GM18511 (cell line): ENCODE measurements around the gene SIRT5.

Experiments
- ATAC-seq: cut with Tn5 transposase; IDR thresholded peaks from one replicate; pipeline ENCODE4 v1.9.1; 2021; ENCODE audit warnings: mild to moderate bottlenecking, moderate library complexity; ENCODE audit not compliant: unreplicated experiment

The SIRT5 gene

GRCh38 chr6:13550656-13551055 is 23.7 kb upstream of the SIRT5 start:
- no peak for ATAC-seq

GRCh38 chr6:13553646-13554045 is 20.8 kb upstream of the SIRT5 start:
- no peak for ATAC-seq

GRCh38 chr6:13554929-13555333 is 19.5 kb upstream of the SIRT5 start:
- ATAC-seq: no peak

DNA sequence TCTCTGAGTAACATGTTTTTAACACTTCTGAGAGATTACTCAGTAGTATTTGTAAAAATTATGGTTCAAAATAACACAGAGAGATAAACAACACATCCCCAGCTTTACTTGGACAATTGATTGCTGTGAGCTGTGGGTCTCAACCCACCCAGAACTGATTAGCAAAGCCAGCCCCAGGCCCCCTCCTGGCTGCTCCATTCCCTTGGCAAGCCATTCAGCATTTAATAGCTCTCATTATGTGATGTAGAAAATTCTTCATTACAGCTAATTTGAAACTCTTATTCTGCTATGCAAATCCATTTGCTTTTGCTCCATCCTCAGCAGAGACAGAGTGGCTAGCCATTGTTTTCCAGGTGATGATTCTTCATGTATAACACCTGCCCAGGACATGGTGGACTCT is 16.6 kb upstream of the SIRT5 start:
- no peak for ATAC-seq

- no peak for ATAC-seq
These were observed 15.7 kb upstream of the SIRT5 start for GRCh38 chr6:13558718-13559117.

GRCh38 chr6:13559251-13559650 is 15.2 kb upstream of the SIRT5 start:
- no peak for ATAC-seq

- no peak for ATAC-seq
These were observed 14.3 kb upstream of the SIRT5 start for GRCh38 chr6:13559968-13560650.

- ATAC-seq: no peak
These were observed 13.8 kb upstream of the SIRT5 start for GRCh38 chr6:13560651-13561044.

GRCh38 chr6:13561624-13562267 is 12.7 kb upstream of the SIRT5 start:
- ATAC-seq: no peak

DNA sequence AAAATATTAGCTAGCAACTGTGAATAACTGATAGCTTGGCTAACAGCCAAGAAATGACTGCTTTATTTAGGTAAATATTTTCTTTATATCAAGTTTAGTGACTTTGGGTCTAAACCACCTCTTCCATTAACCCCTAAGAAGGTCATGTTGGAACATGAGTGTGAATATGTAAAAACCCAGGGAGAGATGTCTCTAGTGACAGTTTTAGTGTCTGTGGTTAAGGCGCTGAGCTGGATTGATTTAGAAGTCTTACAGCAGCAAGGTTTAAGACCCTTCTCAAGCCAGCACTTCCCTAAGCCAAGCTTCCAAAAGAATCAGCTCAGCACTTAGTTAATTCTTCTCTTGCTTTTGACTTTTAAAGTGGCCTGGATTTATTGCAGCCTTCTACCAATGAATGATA is 11.4 kb upstream of the SIRT5 start:
- no peak for ATAC-seq

- ATAC-seq: no peak
These were observed 8.5 kb upstream of the SIRT5 start for GRCh38 chr6:13565921-13566320.

- ATAC-seq: no peak
These were observed 7.9 kb upstream of the SIRT5 start for GRCh38 chr6:13566500-13566899.

DNA sequence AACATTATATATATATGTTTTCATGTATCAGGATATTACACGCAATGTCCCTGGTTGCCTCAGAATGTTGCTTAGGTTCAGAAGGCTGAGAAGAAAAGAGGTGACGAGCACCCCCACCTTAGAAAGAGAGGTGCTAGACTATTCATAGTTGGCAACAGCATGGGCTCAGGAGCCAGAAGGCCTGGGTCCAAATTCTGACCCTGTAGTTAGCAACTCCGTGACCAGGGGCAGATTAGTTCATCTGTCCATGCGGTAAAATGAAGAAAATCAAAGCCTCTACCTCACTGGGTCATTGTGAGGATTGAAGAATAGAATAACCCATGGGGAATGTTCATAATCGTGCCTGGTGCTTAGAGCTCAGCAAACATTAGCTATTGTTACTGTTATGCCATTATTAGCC is 5.4 kb upstream of the SIRT5 start:
- ATAC-seq: no peak

GRCh38 chr6:13572240-13572639 is 2.2 kb upstream of the SIRT5 start:
- ATAC-seq: no peak

- no peak for ATAC-seq
These were observed 1.3 kb upstream of the SIRT5 start for GRCh38 chr6:13572951-13573654.

DNA sequence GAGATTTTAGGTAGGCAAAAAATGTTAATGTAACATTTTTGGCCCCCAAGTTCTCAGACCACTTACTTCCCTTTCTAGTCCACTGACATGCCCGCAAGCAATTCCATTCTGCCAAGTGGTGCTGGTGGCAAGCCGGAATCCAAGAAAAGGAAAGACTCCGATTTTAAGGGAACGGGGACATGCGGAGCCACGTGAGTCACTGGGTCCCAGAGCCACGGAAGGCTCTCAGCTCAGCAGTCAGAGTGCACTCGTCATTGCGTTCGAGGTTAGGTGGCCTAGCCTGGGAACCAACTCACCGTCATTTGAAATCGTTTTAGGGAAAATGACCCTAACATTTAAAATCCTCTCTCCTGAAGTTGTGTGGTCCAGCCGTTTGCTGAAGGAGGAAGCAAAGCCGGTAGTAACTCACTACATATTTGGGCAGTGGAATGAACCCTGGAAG is 711 bp upstream of the SIRT5 start:
- ATAC-seq: no peak

- peak; percentile 75 for ATAC-seq
These were observed 241 bp upstream of the SIRT5 start for GRCh38 chr6:13574149-13574570.

DNA sequence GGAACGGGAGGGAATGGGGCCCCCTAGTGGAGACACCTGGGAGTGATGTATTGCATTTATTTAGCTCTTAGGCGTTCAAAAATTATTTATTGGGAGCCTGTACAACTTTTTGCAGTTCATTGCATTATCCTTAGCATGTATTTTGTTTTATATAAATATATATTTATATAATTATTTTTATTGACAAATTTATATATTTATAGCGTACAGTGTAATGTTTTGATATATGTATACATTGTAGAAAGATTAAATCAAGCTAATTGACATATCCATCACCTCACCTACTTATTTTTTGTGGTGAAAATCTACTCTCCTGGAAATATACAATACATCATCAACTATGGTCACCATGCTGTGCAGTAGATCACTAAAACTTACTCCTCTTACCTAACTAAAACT is 975 bp downstream of the SIRT5 start:
- no peak for ATAC-seq

DNA sequence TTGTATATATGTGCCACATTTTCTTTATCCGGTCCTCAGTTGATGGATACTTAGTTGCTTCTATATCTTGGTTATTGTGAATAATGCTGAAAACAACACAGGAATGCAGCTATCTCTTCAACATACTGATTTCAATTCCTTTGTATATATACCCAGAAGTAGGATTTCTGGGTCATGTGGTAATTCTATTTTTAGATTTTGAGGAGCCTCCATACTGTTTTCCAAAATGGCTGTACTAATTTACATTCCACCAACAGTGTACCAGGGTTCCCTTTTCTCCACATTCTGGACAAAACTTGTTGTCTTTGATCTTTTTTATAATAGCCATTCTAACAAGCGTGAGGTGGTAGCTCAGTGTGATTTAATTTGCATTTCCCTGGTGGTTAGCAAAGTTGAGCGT is 1.6 kb downstream of the SIRT5 start:
- ATAC-seq: no peak

GRCh38 chr6:13577926-13578325 is 3.5 kb downstream of the SIRT5 start:
- ATAC-seq: no peak

- no peak for ATAC-seq
These were observed 5.5 kb downstream of the SIRT5 start for GRCh38 chr6:13579911-13580310.

GRCh38 chr6:13581700-13582229 is 7.4 kb downstream of the SIRT5 start:
- ATAC-seq: no peak
